Measurements from ENCODE around the gene PLAAT2. TPM values are rescaled to one million over a fixed set of nuclear protein-coding genes. Genes with fewer than 3 reads are reported as not detected.

PLAAT2 gene
- polyA plus RNA-seq, 3 donors, result not detected

- Histone ChIP-seq H3K9me3 (replicated peaks in 1 of 2; ENCODE audit: control insufficient read depth in 1 of 2, insufficient read depth in 1 of 2, low read length in 2 of 2) (no peaks in the 10 kb centered on the region), H2AFZ (ENCODE audit: insufficient read depth, low read depth, low read length, poor library complexity, severe bottlenecking) (no peak overlapping the region), H3K79me2 (ENCODE audit: insufficient read depth, low read length) (no peaks in the 10 kb centered on the region), H3K4me1 (ENCODE audit: control insufficient read depth in 1 of 2, insufficient read depth in 2 of 2, low read length in 2 of 2) (peaks cover 32 to 38% of the 10 kb centered on the region in 2 donors), H3K27me3 (ENCODE audit: control insufficient read depth in 2 of 2, insufficient read depth in 2 of 2, low read length in 2 of 2) (no peaks in the 10 kb centered on the region), H3K9ac (ENCODE audit: insufficient read depth, low read length, poor library complexity, severe bottlenecking) (no peak overlapping the region), H3K36me3 (replicated peaks in 1 of 2; ENCODE audit: control insufficient read depth in 1 of 2, insufficient read depth in 2 of 2, low read length in 2 of 2) (no peaks in the 10 kb centered on the region), H3K4me2 (replicated peaks; ENCODE audit: extremely low read depth, low read length, poor library complexity, severe bottlenecking) (no peak overlapping the region), H3K27ac (ENCODE audit: low read depth in 1 of 2, low read length in 2 of 2) (no peak overlapping the region), H3K4me3 (replicated peaks in 1 of 3; ENCODE audit: low read depth in 2 of 3, low read length in 3 of 3) (no peak overlapping the region), H4K20me1 (ENCODE audit: insufficient read depth, low read length) (no peaks in the 10 kb centered on the region)
- peaks cover 0 to 8% of the 10 kb centered on the region in 2 donors for H3K36me3 Mint-ChIP-seq
- WGBS (ENCODE audit: insufficient coverage), result no CpG with 5 or more reads among the region's 3 CpGs
- peaks cover 0 to 3% (median 2%) of the 10 kb centered on the region in 3 donors for H3K27me3 Mint-ChIP-seq (ENCODE audit: low read depth in 3 of 3)
- intact Hi-C loops (cut with micrococcal nuclease), result loop anchor here in 1 of 2 donors (5.0 kb wide), 1 partner anchor 53 kb away; no protein-coding TSS in a partner anchor
- no peak for TF ChIP-seq CTCF (IDR thresholded peaks at IDR 0.05)
- peaks cover 41% of the 10 kb centered on the region for H3K4me1 Mint-ChIP-seq
- H3K4me3 Mint-ChIP-seq, result no peak overlapping the region
- peak overlapping the region in 5 of 7 donors; percentile 21 to 53 (median 32) for H3K27ac Mint-ChIP-seq
- H3K9me3 Mint-ChIP-seq, result peaks cover 0 to 4% (median 2%) of the 10 kb centered on the region in 7 donors
- no peak for DNase-seq
These were observed 6.4 kb upstream of the PLAAT2 start for GRCh38 chr11:63569570-63569969.

GRCh38 chr11:63567044-63567840, 4.1 kb upstream of the PLAAT2 start:
- no peaks in the 10 kb centered on the region for H3K79me2 ChIP-seq (ENCODE audit: insufficient read depth, low read length)
- no peak for TF ChIP-seq CTCF (IDR thresholded peaks at IDR 0.05)
- Mint-ChIP-seq H3K27me3 (ENCODE audit: low read depth in 3 of 3) (peaks cover 0 to 3% (median 0%) of the 10 kb centered on the region in 3 donors), H3K9me3 (peaks cover 0 to 4% (median 2%) of the 10 kb centered on the region in 7 donors), H3K36me3 (no peaks in the 10 kb centered on the region), H3K4me1 (peaks cover 30% of the 10 kb centered on the region), H3K4me3 (peak overlapping the region in 1 of 2 donors; percentile 85), H3K27ac (peak overlapping the region; percentile 97 to 99 (median 98))
- no peaks in the 10 kb centered on the region for H3K9me3 ChIP-seq (replicated peaks in 1 of 2; ENCODE audit: control insufficient read depth in 1 of 2, insufficient read depth in 1 of 2, low read length in 2 of 2)
- no peaks in the 10 kb centered on the region for H3K36me3 ChIP-seq (replicated peaks in 1 of 2; ENCODE audit: control insufficient read depth in 1 of 2, insufficient read depth in 2 of 2, low read length in 2 of 2)
- peak; percentile 95 to 97 (median 96) for DNase-seq
- H3K4me3 ChIP-seq (replicated peaks in 1 of 3; ENCODE audit: low read depth in 2 of 3, low read length in 3 of 3), result peak overlapping the region in 1 of 3 experiments; percentile 43
- intact Hi-C loops (cut with micrococcal nuclease), result loop anchor here in 1 of 2 donors (5.0 kb wide), 1 partner anchor 55 kb away; no protein-coding TSS in a partner anchor
- H3K27ac ChIP-seq (ENCODE audit: low read depth in 1 of 2, low read length in 2 of 2), result peak overlapping the region; percentile 5 to 94
- H2AFZ ChIP-seq (ENCODE audit: insufficient read depth, low read depth, low read length, poor library complexity, severe bottlenecking), result no peak overlapping the region
- H3K27me3 ChIP-seq (ENCODE audit: control insufficient read depth in 2 of 2, insufficient read depth in 2 of 2, low read length in 2 of 2), result no peaks in the 10 kb centered on the region
- peaks cover 23 to 25% of the 10 kb centered on the region in 2 donors for H3K4me1 ChIP-seq (ENCODE audit: control insufficient read depth in 1 of 2, insufficient read depth in 2 of 2, low read length in 2 of 2)
- WGBS (ENCODE audit: insufficient coverage), result 50% methylated on average over 1 of the region's 5 CpGs
- peak overlapping the region; percentile 59 for H3K4me2 ChIP-seq (replicated peaks; ENCODE audit: extremely low read depth, low read length, poor library complexity, severe bottlenecking)
- H3K9ac ChIP-seq (ENCODE audit: insufficient read depth, low read length, poor library complexity, severe bottlenecking), result peak overlapping the region; percentile 54
- no peaks in the 10 kb centered on the region for H4K20me1 ChIP-seq (ENCODE audit: insufficient read depth, low read length)

Measured in CD14-positive monocyte (primary cell).